Stimulated activated CD8-positive, alpha-beta memory T cell treated with anti-CD3 and anti-CD28 coated beads, Interleukin-12 subunit alpha, Interleukin-12 subunit beta, amount 100 ng/mL, for 24 hours (primary cell): ENCODE results near the gene SRP68.
"Not testable (repeated sequence)": the region's sequence is repeated elsewhere in the genome, so short reads cannot be mapped to it uniquely, and the experiment has no call there.

ENCODE experiments used
- DNase-seq: peaks from one replicate; pipeline ENCODE4 v3.0.0-alpha.2; 2020; ENCODE audit errors: extremely low read depth

The SRP68 gene

GRCh38 chr17:76076765-76077583, 4.7 kb upstream of the SRP68 start:
- no peak for DNase-seq

DNA sequence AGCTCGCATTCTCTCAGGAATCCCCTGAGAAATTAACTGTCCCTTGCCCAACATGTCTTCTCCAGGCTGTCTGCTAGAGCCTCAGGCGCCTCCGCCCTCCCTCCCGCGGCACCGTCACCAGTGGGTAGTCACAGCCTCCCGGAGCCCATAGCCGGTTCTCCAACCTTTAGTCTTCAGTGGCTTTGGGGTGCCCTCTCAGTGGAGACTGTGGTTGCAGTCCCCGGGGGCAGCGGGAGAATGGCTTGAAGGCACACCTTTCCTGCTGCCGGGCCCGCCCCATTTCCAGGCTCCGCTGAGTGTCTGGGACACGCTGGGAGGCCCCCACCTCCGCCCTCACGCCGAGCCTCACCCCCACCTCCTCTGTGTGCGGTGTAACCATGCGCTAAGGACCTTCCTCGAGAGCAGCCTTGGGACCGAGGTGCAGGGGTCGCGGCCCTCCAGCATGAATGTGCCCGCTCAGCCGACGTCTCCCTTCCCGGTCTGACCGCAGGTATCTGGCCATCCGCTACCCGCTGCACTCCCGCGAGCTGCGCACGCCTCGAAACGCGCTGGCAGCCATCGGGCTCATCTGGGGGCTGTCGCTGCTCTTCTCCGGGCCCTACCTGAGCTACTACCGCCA, 3.9 kb upstream of the SRP68 start:
- DNase-seq: no peak

DNA sequence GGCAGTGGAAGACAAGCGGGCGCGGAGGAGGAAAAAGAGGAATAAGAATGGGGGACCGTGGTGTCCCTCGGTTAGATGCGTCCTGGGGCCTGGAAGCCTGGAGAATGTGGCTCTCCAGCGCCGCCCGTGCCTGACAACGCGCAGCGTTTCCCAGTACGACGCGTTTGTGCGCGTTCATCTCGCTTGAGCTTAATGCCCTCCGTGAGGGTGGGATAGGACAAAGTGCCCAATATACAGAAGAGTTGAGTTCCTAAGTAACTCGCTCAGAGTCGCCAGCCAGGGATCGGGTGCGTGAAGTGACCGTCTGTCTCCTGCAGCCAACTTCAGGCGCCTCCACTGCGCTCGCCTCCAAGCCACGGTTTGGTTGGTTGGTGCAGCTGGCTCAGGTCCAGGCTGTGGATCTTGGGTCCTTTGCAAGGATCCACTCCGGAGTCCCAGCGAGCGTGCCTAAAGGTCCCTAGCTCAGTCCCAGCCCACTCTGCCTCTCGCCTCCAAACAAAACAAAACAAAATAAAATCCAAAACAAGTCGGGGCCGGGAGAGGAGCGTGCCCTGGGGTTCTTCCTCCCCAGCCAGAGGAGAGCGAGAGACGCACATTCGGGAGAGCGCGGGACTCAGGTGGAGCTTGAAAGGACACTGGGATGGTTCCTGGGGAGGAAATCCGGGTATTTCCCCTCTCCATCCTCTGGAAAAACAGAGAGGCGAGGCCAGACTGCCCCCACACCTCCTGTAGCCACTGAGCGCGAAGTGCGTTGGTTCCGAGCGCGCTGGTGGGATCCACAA, 3.2 kb upstream of the SRP68 start:
- no peak for DNase-seq

DNA sequence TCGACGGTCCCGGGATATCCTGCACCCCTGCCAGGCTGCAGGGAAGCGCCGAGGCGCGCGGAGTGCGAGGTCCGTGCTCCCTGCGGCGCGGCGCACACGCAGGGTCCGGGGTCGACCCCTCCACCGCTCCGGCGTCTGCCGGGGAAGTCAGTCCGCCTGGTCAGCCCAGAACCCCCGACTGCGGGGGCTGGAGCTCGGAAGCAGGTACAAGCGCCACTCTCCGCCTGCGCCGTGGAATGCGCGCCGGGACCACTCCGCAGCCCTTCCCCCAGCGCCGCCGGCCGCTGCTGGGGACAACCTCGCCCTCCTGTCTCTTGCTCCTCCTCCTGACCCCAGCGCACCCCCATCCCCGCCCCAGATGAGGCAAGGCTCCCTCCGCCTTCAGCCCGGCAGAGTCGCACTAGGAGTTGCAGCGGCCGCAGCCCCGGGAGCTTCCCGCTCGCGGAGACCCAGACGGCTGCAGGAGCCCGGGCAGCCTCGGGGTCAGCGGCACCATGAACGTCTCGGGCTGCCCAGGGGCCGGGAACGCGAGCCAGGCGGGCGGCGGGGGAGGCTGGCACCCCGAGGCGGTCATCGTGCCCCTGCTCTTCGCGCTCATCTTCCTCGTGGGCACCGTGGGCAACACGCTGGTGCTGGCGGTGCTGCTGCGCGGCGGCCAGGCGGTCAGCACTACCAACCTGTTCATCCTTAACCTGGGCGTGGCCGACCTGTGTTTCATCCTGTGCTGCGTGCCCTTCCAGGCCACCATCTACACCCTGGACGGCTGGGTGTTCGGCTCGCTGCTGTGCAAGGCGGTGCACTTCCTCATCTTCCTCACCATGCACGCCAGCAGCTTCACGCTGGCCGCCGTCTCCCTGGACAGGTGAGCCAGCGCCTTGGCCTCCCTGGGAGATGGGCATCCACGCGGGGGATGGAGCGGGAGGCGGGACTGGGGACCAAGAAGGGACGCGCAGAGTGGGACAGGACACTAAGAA, 2.4 kb upstream of the SRP68 start, which contains the start of gene GALR2:
GALR2 (plus strand) TSS at position 392 of the 974 bp plus-strand sequence; CDS start at position 495, 103 bp downstream.
- DNase-seq: no peak

DNA sequence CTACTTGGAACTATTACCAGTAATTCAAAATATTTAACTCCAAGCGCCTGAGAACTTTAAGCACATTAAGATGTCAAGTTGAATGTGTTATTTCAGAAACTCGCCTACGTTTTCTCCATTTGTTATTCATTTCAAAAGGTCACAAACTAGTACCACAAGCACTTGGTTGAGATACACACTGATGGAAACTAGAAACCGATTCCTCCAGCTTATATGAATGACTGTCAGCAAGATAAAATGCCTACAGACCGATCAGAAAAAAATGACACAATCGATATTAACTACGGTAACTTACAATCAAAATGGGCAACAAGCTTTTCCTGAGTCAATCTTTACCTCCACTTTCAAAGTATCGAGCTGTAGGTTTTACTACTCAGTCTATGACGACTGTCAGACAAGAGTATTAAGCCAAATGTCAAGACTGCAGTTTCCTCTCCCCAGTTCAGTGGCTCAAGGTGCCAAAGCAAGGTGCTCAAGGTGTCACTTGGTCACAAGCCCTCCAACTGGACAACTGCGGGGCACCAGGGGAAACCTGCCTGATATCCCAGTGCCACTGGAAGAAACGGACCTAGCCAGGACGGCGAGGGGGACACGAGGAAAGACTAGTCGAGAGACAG, 678 bp downstream of the SRP68 start:
- DNase-seq: no peak

- no peak for DNase-seq
These were observed 6.5 kb downstream of the SRP68 start for GRCh38 chr17:76065775-76066174.

DNA sequence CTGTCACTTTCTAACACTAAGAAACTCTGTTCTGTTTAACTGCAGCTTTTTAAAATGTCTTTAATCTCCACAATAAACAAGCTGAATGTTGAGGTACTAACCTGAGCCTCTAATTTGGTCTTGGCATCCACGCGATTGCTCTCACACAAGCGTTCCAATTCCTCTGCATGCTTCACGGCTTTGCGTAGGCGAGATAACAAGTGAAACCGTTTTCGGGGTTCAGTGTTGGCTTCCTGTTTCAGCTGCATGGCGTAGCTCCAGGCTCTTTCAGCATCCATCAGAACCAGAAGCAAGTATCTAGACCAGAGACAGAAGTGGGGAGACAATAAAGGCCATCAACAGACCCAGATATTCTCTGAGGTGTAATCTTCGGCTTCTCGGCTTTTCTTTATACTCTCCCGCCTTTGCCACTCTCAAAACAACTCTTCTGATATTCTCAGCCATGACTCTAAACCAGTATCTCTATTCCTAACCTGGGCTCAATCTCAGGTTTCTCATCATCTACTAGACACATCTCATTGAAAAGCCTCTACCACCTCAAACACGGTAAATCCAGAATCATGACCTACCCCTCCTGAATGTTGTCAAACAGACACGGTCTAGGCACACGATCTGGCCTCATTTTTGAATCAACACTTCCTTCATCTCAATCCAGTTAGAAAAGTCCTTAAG, 8.3 kb downstream of the SRP68 start:
- no peak for DNase-seq

DNA sequence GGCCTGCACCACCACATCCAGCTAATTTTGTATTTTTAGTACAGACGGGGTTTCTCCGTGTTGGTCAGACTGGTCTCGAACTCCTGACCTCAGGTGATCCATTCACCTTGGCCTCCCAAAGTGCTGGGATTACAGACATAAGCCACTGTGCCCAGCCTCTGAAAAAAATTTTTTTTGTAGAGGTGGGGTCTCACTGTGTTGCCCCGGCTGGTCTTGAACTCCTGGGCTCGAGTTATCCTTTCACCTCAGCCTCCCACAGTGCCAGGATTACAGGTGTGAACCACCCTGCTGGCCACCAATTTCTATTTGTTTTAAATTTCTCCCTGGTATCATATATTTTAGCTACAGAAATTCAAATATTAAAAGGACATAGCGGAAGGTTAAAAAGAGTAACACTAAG, 14.1 kb downstream of the SRP68 start:
- DNase-seq: not testable (repeated sequence)

GRCh38 chr17:76056882-76057281, 15.4 kb downstream of the SRP68 start:
- DNase-seq: no peak

DNA sequence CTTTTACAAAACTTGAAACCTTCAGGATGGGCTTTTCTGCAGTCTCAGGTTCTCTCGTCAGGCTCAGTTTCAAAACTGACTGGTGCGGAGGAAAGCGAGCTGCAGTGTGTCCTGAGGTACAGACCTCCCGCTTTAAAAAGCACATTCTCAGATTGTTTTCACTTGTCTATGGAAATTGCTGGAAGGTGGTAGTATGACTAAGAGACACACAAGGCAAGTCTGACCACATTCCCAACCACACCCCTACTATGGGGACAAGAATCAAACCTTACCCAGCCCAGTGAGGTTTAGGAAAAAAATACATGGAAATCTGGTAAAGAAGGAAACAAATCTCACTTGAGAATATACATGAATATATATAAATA, 18.2 kb downstream of the SRP68 start:
- DNase-seq: no peak

DNA sequence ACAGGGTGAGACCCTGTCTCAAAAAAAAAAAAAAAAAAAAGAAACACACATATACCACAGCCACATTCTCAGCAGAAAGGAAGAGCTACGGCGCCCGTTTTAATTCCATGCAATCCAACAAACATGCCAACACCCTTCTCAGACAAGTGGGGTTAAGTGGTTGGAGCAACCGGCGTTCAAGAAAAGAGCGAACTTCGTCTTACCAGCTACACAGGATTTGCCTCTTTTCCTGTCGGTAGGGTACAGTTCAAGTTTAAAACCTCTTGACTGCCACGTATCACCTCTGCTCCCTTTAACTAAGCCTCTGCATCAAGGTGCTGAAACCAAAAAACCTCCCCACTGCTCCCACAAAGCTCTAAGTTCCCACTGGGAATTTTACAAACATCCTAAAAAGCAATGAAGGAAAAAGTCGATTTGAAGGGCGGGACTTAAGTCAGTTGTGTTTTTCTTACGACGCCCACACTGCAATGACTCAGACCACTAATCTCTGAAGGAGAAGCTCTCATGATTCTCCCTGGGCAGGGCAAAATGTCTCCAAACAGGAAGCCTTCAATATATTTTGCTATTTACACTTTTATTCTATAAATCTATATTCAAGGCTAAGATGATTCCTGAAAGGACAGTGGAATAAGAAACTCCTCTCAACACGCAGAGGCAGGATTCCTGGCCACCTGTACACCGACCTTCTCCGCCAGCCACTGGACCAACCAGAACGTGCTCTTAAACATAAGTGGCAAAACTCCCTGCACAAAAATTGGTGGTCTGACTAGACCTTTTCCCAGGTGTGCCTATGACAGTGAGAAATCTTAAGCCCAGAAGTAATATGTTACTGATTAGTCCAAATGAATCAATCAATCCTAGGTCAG, 18.8 kb downstream of the SRP68 start:
- no peak for DNase-seq

- DNase-seq: no peak
These were observed 20.8 kb downstream of the SRP68 start for GRCh38 chr17:76051561-76051960.

DNA sequence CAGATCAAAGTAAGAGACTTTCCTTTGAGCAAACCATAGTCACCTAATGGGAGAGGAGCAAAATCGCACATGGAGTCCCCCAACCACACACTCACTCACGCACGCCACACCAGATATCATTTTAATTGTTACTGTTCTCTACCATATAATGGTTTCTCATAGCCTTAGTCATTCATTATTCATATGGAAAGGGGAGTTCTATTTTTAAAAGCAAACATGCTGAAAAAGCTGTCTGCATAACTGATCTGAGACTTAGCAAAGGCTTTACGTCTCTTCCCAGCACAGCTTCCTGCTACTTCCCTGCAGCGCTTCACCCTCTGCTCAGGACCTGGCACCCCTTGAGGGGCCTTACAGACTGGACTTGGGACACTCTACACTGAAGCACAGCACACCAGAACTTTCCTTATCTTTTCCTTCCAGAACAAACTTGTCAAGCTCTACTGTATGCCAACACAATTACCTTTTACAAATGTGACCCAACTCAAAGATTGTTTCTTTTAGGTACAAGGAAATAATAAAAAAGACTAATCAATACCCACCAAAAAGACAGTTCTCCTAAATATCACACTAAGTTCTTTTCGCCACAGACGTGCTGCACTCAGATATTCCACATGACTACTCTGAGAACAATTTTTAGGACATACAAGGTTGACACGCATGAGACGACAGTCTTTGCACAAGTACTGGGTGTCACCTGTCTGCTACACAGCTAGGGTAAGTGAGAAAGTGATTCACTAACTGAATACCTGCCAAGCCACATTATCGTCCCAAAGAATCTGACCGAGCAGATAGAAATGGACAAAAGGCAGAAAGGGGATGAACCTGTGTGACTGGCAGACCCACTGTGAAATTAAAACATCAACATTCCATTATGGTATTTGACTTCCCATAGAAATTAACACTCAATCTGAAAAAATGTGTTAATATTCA, 21.5 kb downstream of the SRP68 start:
- no peak for DNase-seq

DNA sequence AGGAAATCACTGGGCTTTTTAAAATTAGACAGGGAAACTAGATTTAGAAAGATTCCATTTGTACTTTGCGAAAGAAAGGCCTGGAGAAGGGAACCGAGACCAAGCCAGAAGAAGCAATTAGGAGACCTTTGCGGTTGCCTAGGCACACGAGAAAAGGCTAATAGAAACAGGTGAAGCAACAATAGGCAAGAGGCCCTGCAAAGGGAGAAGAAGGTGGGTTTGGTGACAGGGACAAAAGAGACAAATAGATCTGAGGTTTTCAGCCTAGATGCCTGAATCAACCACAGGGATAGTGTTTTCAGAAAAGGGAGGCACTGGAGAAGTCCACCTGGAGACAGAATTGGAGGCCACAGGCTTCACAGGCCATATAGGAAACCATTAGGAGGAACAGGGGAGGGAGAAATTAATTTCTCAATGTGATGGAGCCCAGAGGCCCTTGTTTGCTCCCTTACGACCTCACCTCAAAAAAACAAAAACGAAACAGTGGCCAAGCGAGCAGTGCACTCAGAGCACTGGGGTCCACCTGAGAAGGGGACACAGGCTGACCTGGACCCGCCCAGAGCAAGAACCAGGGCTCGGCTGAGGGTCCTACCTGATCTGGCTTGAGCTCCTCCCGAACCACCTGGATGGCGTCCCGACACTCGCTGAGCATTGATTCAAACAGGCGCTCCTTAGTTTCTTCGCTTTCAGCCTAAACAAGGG, 22.3 kb downstream of the SRP68 start:
- DNase-seq: no peak

DNA sequence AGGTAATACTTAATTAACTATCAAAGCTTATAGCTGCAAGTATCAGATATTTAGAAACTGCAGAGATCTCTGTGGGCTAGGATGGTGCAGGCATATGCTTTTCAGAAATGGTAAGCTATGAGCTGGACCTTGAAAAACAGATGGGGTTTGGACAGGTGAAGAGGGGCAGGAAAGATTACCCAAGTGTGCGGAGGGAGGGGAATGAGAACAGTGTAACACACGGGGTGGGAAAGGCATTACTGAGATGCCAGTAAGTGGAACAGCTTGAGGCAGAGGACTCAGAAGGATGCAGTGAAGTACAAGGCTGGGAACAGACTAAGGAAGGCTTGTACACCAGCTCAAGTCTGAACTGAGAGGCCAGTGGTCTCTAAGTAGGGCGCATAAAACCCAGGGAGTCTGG, 23.1 kb downstream of the SRP68 start:
- no peak for DNase-seq

- DNase-seq: no peak
These were observed 23.6 kb downstream of the SRP68 start for GRCh38 chr17:76048711-76049110.

GRCh38 chr17:76048025-76048605, 24.2 kb downstream of the SRP68 start:
- DNase-seq: no peak
